T-helper 1 cell treated with Interleukin-12 subunit alpha and Interleukin-12 subunit beta and Interleukin-4 antibody, amounts not matched to agents 30 μg/mL and 1 μg/mL, for 36 hours (primary cell): ENCODE measurements around the gene SLC25A22.

Source experiments
- H3K27ac Mint-ChIP-seq: one replicate; pipeline ENCODE4 v1.8.0; 2021; ENCODE audit warnings: mild to moderate bottlenecking, mixed read lengths
- H3K27me3 Mint-ChIP-seq: one replicate; pipeline ENCODE4 v1.8.0; 2021; ENCODE audit warnings: low read depth, mixed read lengths
- H3K36me3 Mint-ChIP-seq: one replicate; pipeline ENCODE4 v1.8.0; 2021; ENCODE audit warnings: low read depth, mixed read lengths
- H3K4me1 Mint-ChIP-seq: one replicate; pipeline ENCODE4 v1.8.0; 2021; ENCODE audit warnings: low read depth, mixed read lengths
- H3K4me3 Mint-ChIP-seq: one replicate; pipeline ENCODE4 v1.8.0; 2021; ENCODE audit warnings: mild to moderate bottlenecking, moderate library complexity, mixed read lengths
- H3K9me3 Mint-ChIP-seq: one replicate; pipeline ENCODE4 v1.8.0; 2021; ENCODE audit warnings: mixed read lengths

The SLC25A22 gene

DNA sequence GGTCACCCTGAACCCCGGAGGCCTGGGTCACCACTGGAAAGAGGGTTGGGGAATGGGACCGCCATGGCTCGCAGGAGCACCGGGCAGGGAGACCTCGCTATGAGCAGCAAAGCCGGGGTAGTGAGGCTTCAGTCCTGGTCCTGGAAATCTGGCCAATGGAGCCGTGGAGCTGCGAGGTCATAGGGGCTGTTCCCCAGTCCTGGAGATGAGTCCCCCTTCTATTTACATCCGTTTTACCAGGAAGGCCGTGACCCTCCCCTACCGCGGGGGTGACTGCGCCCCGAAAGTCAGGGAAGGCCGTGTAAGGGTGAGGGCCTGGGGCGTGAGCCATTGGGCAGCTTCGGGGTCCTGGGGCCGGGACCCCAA is 6.5 kb upstream of the SLC25A22 start:
- Mint-ChIP-seq H3K4me1 (peaks cover 18% of the 10 kb centered on the region), H3K27me3 (no peaks in the 10 kb centered on the region), H3K4me3 (peak overlapping the region; percentile 80), H3K27ac (no peak overlapping the region), H3K36me3 (peaks cover 3% of the 10 kb centered on the region), H3K9me3 (no peaks in the 10 kb centered on the region)

DNA sequence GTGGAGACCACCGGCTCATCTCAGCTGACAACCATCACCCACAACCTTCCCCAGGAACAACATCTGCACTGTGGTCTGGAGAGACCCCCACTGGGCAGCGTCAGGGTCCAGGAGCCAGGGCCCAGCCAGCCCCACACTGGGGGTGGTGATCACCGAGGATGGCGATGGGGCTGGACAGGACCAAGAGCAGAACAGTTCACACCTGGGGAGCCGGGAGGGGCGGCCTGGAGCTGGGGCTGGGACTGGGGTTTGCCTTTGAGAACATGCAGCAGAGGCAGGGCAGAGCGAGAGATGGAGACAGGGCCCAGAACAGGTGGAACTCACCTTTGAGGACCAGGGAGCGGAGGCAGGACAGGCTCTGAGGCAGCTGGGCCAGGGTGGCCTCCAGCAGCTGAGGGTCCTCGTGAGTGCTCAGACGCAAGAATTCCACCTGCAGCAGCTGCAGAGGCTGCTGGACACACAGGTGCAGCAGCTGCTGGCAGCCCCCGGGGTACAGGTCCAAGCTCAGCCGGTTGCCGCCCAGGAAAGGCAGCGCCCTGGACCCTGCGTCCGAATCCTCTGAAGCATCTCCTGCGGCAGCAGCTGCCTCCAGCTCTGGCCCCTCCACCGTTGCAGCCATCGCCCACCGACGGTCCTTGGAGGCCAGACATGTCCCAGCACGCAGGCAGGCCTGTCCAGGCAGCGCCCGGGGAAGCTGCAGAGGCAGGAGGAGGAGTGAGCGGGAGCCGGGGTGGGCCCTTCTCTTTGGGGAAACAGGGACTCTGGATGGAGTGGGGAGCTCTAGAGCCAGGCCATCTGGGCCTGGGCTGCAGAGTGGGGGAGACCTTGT is 5.9 kb upstream of the SLC25A22 start:
- Mint-ChIP-seq H3K4me3 (peak overlapping the region; percentile 80), H3K4me1 (peaks cover 16% of the 10 kb centered on the region), H3K9me3 (no peaks in the 10 kb centered on the region), H3K36me3 (peaks cover 3% of the 10 kb centered on the region), H3K27ac (no peak overlapping the region), H3K27me3 (no peaks in the 10 kb centered on the region)

DNA sequence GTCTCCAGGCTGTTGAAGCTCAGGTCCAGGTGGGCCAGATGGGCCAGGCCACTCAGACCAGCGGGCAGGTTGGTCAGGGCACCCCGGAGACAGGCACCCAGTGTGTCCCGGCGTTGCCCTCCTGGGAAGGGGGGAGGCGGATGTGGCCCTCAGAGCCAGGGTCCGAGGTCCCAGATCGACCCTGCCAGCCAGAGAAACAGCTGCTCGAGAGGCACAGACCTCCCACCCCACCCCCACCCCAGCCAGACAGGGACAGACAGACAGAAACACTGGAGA is 5.3 kb upstream of the SLC25A22 start:
- peaks cover 11% of the 10 kb centered on the region for H3K4me1 Mint-ChIP-seq
- H3K36me3 Mint-ChIP-seq: peaks cover 3% of the 10 kb centered on the region
- H3K27ac Mint-ChIP-seq: no peak overlapping the region
- H3K27me3 Mint-ChIP-seq: no peaks in the 10 kb centered on the region
- H3K4me3 Mint-ChIP-seq: no peak overlapping the region
- H3K9me3 Mint-ChIP-seq: no peaks in the 10 kb centered on the region

DNA sequence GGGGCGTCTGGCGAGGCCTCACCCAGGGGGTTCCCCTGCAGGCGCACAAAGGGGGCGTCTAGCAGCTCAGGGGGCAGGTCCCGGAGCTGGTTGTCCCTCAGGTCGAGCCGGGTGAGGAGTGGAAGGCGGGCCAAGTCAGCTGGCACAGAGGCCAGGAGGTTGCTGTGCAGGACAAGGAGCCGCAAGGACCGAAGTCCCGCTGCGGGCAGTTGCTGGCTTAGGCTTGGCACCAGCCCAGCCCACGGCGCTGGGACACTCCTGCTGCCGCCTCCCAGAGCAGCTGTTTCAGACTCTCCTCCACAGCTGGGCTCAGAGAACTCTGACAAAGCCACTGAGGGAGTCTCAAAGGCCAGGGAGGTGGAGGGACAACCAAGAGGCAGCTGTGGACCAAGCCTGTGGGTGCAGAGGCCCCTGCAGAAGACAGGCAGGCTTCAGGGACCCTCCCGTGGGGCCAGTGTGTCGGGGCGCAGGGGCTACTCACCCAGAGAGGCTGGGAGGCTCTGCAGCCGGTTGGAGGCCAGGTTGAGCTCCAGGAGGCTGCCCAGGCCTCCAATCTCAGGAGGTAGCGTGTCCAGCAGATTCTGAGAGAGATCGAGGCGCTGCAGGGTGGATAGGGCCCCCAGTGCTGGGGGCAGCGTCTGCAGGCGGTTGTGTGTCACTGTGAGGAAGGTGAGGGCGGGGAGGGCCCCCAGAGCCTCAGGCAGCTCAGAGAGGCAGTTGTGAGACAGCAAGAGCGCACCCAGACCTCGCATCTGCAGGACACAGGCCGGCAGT is 4.8 kb upstream of the SLC25A22 start:
- no peaks in the 10 kb centered on the region for H3K27me3 Mint-ChIP-seq
- H3K9me3 Mint-ChIP-seq: no peaks in the 10 kb centered on the region
- peaks cover 2% of the 10 kb centered on the region for H3K36me3 Mint-ChIP-seq
- peaks cover 9% of the 10 kb centered on the region for H3K4me1 Mint-ChIP-seq
- no peak overlapping the region for H3K4me3 Mint-ChIP-seq
- H3K27ac Mint-ChIP-seq: no peak overlapping the region

DNA sequence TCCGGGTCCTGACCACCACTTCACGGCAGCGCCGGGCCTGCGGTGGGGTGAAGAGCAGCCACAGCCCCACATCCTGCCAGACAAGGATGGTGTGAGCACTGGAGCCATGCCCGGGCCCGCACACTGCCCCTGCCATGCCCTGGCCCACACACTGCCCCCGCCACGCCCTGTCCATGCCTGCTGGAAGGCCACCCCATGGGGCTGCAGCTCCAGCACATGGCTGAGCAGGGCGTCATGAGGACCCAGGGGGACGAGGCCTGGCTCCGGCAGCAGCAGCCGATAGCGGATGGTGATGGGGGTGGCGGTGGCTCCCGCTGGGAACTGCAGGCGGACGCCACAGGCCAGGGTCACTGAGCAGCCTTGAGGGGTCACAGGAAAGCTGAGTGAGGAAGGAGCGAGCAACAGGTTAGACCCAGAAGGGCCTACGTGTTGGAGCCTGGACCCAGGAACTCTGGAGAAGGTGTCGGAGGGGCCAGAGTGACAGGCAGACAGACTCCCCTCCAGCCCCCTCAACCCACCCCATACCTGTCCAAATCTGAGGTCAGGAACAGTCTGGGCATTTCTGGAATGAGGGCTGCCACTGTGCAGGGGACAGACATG is 4.0 kb upstream of the SLC25A22 start:
- Mint-ChIP-seq H3K4me1 (peaks cover 6% of the 10 kb centered on the region), H3K27ac (no peak overlapping the region), H3K9me3 (no peaks in the 10 kb centered on the region), H3K36me3 (no peaks in the 10 kb centered on the region), H3K4me3 (no peak overlapping the region), H3K27me3 (no peaks in the 10 kb centered on the region)

DNA sequence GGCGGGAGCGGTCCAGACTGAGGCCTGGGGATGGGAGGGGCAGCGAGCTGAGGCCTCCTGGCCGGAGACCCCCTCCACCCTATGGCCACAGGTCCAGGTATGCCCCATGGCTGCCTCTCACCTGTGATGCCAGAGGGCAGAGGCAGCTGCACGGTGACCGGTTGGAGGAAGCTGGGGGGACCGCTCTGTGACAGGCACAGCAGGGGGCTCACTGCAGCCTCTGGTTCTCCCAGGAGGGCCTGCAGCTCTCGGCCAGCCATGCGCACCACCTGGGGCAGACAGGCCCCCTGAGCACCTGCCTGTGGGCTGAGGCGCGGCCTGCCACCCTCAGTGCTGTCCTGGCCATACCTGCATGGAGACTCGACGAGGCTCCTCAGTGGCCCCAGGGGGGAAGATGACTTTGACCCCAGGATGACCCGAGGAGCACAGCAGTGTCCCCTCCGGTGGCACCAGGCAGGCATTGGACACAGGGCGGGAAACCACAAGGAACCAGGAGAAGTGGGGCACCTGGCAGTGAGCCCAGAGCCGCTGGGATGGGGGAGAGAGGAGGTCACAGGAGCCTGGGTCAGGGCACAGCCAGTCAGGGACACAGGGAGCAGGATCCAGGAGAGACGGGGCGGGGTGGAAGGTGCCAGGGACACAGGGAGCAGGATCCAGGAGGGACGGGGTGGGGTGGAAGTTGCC is 3.2 kb upstream of the SLC25A22 start:
- Mint-ChIP-seq H3K27ac (no peak overlapping the region), H3K27me3 (no peaks in the 10 kb centered on the region), H3K4me1 (peaks cover 11% of the 10 kb centered on the region), H3K9me3 (no peaks in the 10 kb centered on the region), H3K36me3 (no peaks in the 10 kb centered on the region), H3K4me3 (peak overlapping the region; percentile 37)

DNA sequence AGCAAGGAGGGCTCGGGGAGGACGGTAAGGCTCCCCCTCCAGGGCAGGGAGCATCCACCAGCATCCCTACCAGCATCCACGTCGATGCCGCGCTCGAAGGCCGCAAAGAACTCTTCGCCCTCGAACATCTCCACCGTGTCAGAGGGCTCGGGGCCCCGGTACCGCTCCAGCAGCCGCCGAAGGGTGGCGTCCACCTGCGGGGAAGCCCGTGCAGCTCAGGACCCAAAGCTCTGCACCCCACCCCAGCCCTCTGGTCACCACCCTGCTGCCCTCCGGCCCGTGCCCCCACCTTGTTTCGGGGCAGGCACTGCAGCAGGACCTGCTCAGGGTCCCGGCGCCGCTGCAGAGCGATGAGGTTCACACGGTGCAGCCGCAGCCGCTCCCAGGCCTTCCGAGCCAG is 2.4 kb upstream of the SLC25A22 start:
- H3K27ac Mint-ChIP-seq: no peak overlapping the region
- H3K4me1 Mint-ChIP-seq: peaks cover 13% of the 10 kb centered on the region
- peaks cover 2% of the 10 kb centered on the region for H3K36me3 Mint-ChIP-seq
- no peaks in the 10 kb centered on the region for H3K27me3 Mint-ChIP-seq
- no peak overlapping the region for H3K4me3 Mint-ChIP-seq
- H3K9me3 Mint-ChIP-seq: no peaks in the 10 kb centered on the region

DNA sequence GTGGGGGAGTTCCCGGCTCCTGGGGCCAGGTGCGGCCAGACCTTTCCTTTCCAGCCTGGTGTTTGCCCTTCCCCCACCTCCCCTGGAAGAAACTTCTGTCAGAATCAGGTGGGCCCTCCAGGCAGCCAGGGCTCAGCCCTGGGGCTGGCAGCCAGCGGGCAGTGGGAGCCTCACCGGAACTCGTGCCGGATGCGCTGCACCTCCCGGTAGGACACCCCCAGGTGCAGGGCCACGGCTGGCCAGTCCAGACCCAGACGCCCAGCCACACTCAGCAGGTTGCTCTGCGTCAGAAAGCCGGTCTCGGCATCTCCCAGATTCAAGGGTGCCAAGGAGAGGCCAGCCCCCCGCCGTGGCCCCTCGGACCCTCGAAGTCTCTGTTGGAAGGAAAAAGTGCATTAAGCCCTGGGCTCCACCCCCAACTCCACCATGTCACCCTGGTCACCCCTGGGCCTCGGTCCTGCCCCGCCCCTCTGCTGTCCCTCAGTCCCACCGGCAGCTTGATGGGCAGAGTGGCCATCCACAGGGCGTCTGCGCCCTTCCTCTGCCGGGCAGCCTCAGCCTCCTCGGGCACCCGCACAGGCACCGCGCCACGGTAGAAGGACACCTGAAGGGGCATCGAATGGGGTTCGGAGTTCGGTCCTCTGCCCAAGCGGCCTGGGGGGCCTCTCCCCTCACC is 1.7 kb upstream of the SLC25A22 start:
- Mint-ChIP-seq H3K27me3 (no peaks in the 10 kb centered on the region), H3K27ac (no peak overlapping the region), H3K4me3 (no peak overlapping the region), H3K36me3 (peaks cover 2% of the 10 kb centered on the region), H3K9me3 (no peaks in the 10 kb centered on the region), H3K4me1 (peaks cover 12% of the 10 kb centered on the region)

DNA sequence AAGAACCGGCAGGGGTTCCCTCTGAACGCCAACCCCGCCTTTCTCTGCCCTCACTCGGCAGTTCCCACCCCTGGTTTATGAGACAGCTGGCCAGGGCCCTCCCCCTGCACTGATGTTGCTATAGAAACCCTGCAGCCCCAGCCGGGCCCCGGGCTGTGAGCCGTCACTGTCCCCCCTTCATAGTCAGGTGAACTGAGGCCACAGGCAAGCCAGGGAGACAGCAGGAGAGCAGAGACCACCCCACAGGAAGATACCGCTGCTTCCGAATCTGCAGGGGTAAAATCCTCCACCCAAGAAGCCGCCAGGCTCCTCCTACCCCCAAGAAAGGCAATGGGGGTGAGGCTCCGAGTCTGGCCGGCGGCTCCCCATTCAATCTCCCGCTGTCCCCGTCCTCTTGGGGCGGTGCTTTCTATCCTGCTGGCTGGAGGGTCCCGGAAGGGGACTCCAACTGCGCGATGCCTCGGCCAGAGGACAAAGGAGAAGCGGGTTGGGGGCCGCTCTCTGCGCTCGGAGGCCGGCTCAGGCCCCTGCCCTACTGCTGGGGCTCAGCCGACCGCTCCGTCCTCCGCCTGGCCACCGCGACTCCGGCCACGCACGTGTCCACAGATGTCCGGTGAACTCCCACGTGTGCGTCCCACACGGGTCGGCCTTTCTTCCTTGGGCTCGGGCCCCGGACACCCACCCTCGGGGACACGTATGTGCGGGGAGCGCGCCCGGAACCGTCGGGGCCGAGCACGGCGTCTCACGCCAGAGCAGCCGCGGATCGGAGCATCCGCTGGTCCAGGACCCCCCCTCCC is 587 bp downstream of the SLC25A22 start:
- peak overlapping the region; percentile 94 for H3K4me3 Mint-ChIP-seq
- H3K27me3 Mint-ChIP-seq: no peaks in the 10 kb centered on the region
- peaks cover 4% of the 10 kb centered on the region for H3K36me3 Mint-ChIP-seq
- peaks cover 10% of the 10 kb centered on the region for H3K4me1 Mint-ChIP-seq
- H3K27ac Mint-ChIP-seq: peak overlapping the region; percentile 88
- no peaks in the 10 kb centered on the region for H3K9me3 Mint-ChIP-seq

DNA sequence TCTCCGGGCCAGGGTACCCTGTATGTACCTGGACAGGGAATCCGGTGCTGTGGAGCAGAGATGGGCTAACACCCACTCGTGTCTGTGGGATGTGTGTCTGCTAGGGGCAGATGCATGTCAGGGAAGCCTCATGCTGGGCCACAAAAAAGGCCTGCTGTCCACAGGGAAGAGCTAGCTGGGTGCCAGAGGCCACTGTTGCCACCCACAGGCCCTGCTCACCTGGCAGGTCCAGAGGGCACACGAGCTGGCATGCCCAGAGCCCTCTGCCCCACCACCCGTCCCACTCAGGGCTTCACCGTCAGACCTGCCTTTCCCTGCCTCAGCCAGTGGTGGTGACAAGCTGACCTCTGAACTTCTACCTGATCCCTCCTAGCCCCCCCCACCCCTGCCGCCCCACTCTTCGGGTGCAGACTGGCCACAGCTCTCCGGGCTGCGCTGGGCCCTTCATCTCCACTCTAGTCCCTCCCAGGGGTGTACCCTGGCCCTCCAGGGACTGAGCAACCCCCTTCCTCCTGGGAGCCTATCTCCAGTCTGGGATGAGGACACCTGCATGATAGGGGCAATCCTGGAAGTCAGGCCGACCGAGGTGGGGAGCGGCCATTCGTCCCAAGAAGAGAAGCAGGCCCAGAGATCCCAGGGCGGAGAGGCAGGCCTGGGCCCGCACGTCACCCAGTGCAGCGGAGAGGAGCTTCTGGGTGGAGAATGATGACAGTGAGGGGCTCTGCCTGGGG is 1.4 kb downstream of the SLC25A22 start:
- H3K4me1 Mint-ChIP-seq: peaks cover 10% of the 10 kb centered on the region
- peaks cover 4% of the 10 kb centered on the region for H3K36me3 Mint-ChIP-seq
- H3K27ac Mint-ChIP-seq: peak overlapping the region; percentile 88
- H3K27me3 Mint-ChIP-seq: no peaks in the 10 kb centered on the region
- peak overlapping the region; percentile 94 for H3K4me3 Mint-ChIP-seq
- H3K9me3 Mint-ChIP-seq: no peaks in the 10 kb centered on the region

DNA sequence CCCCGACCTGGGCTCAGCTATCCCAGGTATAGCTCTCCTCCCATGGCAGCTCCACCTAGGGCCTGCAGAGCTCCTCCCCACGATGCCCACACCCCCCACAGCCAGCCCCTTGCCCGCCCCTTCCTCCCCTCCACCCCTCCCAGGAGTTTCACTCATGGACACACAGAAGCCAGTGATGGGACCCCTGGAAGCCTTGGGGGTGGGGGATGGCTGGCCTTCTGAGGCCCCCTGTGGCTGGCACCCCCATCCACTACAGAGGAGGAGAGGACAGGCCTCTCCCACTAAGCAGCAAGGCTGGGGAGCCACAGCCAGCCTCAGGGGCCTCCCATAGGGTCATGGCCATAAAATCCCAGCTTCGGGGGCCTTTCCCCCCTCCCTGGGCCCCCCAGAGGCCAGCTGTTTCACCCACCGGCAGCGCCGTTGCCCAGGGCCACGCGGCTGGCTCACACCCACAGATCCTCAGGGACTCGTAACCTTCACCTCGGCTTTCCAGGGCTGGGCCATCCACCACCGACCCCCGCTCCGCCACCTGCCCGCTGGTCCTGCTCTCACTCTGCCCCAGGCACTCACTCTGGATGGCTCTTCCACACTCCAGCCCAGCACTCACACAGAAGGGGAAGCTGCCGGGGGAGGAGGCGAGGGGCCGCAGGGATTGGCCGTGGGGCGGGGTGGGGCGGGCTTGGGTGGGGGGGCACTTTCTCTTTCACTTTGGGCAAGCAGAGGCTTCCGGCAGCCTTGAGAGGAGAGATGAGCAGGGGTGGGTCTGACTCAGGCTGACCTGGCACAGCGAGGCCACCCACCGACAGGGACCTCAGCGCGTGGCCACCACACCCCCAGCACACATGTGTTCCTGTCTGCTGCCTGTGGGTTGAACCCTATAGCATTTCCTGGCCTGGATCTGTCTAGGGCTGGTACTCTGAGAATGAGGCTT is 2.2 kb downstream of the SLC25A22 start:
- Mint-ChIP-seq H3K4me3 (peak overlapping the region; percentile 94), H3K27ac (peak overlapping the region; percentile 88), H3K4me1 (peaks cover 8% of the 10 kb centered on the region), H3K36me3 (peaks cover 4% of the 10 kb centered on the region), H3K27me3 (no peaks in the 10 kb centered on the region), H3K9me3 (no peaks in the 10 kb centered on the region)

DNA sequence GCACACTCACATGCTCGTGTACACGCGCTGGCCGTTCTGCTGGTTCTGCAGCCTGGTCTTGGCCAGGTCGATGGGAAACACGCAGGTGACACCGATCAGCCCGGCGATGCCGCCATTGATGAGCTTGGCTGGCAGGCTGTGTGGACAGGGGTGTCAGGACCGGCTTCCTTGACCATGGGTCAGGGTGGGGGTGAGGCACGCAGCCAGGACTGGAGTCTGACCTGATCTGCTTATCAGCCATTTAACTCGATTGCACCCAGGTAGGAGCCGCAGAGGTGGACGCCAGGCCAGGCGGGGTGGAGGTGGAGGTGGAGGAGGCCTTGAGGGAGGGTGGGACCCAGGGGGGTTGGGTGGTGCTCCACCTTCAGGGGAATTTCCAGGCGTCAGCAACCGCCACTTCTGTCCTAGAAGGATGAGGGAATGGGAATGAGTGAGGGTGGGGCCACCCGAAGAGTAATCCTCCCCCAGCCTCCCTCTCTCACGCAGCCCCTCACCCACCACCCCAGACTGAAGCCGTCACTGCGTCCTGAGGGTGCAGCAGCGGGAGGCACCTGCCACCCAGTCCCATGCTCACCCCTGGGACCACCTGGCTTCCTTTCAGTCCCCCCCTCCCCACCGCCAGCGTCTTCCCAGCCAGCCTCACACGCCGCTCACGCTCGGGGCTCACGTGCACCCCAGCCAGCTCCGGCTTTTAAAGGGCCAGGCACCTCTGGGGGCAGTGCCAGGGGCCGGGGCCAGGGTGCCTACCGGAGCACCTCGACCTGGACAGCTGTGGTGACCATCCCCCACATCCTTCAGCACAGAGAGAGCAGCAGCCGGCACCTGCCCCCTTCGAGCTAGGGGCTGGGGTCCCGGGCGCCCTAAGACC is 3.1 kb downstream of the SLC25A22 start:
- no peak overlapping the region for H3K27ac Mint-ChIP-seq
- H3K4me3 Mint-ChIP-seq: peak overlapping the region; percentile 48
- no peaks in the 10 kb centered on the region for H3K27me3 Mint-ChIP-seq
- peaks cover 8% of the 10 kb centered on the region for H3K4me1 Mint-ChIP-seq
- H3K36me3 Mint-ChIP-seq: peaks cover 4% of the 10 kb centered on the region
- H3K9me3 Mint-ChIP-seq: no peaks in the 10 kb centered on the region
